Right lung (tissue), 10 donors: ENCODE data around the gene ZNF302. TPM values are rescaled to one million over a fixed set of nuclear protein-coding genes. Genes with fewer than 3 reads are reported as not detected.
A peak's percentile ranks its signal among the peaks of the same experiment; 100 is the strongest.
"Not testable (repeated sequence)": the region's sequence is repeated elsewhere in the genome, so short reads cannot be mapped to it uniquely, and the experiment has no call there.

ENCODE experiments used
- DNase-seq, 2 donors: peaks; one replicate each; pipeline ENCODE4 v3.0.0-alpha.2; 2013
- long read RNA-seq, 8 donors: transcript quantifications; one replicate each; lab custom pipeline, GENCODE V29; 2026
- polyA plus RNA-seq, 5 donors: library from polyadenylated mRNA; unstranded; fragments of 120-200 nt; gene quantifications; one replicate each; pipeline versions ENCODE4 v1.2.1 to v1.2.3, GENCODE V29; 2013; ENCODE audit warnings: inconsistent platforms in 1 of 5, low replicate concordance in 1 of 5; ENCODE audit not compliant: insufficient read length in 5 of 5, insufficient read depth in 1 of 5

ZNF302 gene
- 100 to 1,000 TPM in 1 of 5 donors, 10 to 100 TPM in 4; 63.0 to 111 (median 87.3) TPM for polyA plus RNA-seq
- long read RNA-seq, donor 1, transcript ZNF302-201 (5 exons, 2,590 nt) = major isoform, 13 of 24 reads
- long read RNA-seq, donor 1, transcript ZNF302-203 (5 exons, 2,600 nt) = minor isoform, 7 of 24 reads
- long read RNA-seq, donor 1, partial matches to known transcripts = 0 of 24 reads
- long read RNA-seq, donor 1, other reads (novel, unspliced or antisense) = 0 of 24 reads
- long read RNA-seq, donor 2, transcript ZNF302-201 (5 exons, 2,590 nt) = major isoform, 5 of 8 reads
- long read RNA-seq, donor 2, partial matches to known transcripts = 0 of 8 reads
- long read RNA-seq, donor 2, other reads (novel, unspliced or antisense) = 0 of 8 reads
- long read RNA-seq, donor 3, transcript ZNF302-201 (5 exons, 2,590 nt) = major isoform, 6 of 14 reads
- long read RNA-seq, donor 3, partial matches to known transcripts = 0 of 14 reads
- long read RNA-seq, donor 3, other reads (novel, unspliced or antisense) = 0 of 14 reads
- long read RNA-seq, donor 4, partial matches to known transcripts = 0 of 11 reads
- long read RNA-seq, donor 4, other reads (novel, unspliced or antisense) = 0 of 11 reads
- long read RNA-seq, donor 5, transcript ZNF302-203 (5 exons, 2,600 nt) = major isoform, 5 of 17 reads
- long read RNA-seq, donor 5, partial matches to known transcripts = 0 of 17 reads
- long read RNA-seq, donor 5, other reads (novel, unspliced or antisense) = 0 of 17 reads
- long read RNA-seq, donor 6, transcript ZNF302-203 (5 exons, 2,600 nt) = minor isoform, 6 of 25 reads
- long read RNA-seq, donor 6, transcript ZNF302-201 (5 exons, 2,590 nt) = major isoform, 15 of 25 reads
- long read RNA-seq, donor 6, partial matches to known transcripts = 0 of 25 reads
- long read RNA-seq, donor 6, other reads (novel, unspliced or antisense) = 0 of 25 reads
- long read RNA-seq, donor 7, partial matches to known transcripts = 0 of 10 reads
- long read RNA-seq, donor 7, other reads (novel, unspliced or antisense) = 0 of 10 reads
- long read RNA-seq, donor 8, transcript ZNF302-201 (5 exons, 2,590 nt) = major isoform, 5 of 8 reads
- long read RNA-seq, donor 8, partial matches to known transcripts = 0 of 8 reads
- long read RNA-seq, donor 8, other reads (novel, unspliced or antisense) = 0 of 8 reads

DNA sequence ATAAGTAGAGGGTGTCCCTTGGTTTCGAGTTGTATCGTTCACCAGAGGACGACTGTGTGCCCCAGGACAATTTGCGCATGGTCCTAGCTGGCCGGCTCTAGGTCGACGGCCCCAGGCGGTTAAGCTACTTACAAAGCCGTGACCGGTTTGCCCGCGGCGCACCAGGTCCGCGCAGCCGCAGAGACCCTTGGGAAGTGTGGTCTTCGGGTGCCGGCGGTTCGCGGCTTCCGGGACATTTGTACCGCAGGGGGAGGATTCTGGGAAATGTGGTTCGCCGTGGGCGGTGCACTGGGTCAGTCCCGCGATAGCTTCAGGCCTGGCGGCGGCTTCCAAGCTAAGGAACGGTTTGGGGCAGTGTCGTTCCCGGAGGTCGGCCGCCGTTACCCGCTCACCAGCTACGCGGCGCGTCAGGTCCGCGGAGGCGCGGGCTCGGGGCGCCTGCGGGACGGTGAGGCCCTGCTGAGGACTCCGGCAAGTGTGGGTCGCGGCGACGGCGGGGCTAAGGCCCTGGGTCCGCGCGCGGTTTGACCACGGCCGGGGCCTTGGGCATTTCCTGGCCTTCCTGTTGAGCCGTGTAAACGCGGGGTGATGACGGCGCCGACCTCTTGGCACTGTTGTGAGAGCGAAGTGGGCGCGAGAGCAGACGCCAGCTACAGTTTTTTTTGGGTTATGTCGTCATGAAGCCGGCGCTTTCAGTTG, at the start of gene ZNF302:
TSS of gene ZNF302 (plus strand) at position 293 of the 699 bp plus-strand sequence. CDS start 1,127 bp downstream, outside the sequence.
- peak; percentile 97 to 98 for DNase-seq

- no peak for DNase-seq
Measured at GRCh38 chr19:34633802-34634201, 43.7 kb upstream of the ZNF302 start.

DNA sequence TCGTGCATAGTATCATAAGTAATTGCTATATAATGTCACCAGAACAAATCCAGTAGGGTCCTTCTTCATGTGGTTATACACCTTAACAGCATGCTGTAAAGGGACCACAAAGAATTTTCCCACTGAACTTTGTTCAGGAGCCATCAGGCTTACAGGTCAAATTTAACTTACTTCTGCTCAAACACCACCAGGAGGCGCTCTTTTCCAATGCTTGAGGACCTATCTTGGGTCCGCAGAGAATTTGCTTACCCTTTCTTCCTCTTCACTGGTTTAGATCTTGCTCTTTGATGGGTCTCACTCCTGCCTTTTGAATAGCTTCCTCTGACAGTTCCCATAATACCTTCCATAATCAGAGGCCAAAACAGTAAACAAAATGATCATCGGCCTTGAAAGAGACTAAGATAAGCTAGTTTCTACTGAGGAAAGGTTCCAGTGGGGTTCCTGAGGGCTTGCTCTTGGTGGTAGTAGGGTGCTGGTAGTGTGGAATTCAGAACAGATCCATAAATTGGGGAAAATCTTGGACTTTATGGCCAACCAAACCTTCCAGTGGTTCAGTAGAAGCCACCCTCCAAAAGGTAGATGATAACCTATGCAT, 37.9 kb upstream of the ZNF302 start:
- DNase-seq = peak; percentile 25 to 43

GRCh38 chr19:34642241-34642640, 35.2 kb upstream of the ZNF302 start:
- no peak for DNase-seq

GRCh38 chr19:34644991-34645461, 32.5 kb upstream of the ZNF302 start:
- no peak for DNase-seq

- no peak for DNase-seq
Measured at GRCh38 chr19:34645551-34645950, 31.9 kb upstream of the ZNF302 start.

DNA sequence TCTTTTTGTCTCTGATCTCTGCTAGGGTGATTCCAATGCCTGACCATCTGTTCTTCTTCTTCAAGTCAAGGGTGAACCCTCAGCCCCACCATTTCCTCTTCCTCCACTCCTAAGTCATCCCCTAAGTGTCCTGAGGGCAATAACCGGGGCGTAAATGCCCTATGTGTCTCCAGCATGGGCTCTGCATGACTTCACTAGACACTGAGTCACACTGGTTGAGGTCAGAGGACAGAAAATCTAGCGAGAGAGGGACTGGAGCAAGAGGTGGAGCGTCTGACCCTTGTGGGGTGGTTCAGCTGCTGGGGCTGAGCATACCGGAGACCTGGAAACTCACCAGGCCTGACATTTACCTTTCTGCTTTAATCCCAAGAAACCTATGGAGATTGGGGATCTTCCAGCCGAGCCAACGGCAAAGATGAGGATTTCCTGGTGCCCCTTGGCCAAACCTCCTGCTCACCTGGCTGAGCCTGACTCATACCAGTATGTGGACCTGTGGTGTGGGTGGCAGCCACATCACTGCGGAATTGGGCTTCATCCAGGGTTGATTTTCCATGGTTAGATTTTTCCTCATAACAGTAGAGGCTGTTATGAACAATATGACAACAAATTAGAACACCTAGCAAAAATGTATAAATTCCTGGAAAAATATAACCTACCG, 27.5 kb upstream of the ZNF302 start:
- no peak for DNase-seq

GRCh38 chr19:34651747-34652146, 25.7 kb upstream of the ZNF302 start:
- no peak for DNase-seq

GRCh38 chr19:34654796-34655195, 22.7 kb upstream of the ZNF302 start:
- no peak for DNase-seq

DNA sequence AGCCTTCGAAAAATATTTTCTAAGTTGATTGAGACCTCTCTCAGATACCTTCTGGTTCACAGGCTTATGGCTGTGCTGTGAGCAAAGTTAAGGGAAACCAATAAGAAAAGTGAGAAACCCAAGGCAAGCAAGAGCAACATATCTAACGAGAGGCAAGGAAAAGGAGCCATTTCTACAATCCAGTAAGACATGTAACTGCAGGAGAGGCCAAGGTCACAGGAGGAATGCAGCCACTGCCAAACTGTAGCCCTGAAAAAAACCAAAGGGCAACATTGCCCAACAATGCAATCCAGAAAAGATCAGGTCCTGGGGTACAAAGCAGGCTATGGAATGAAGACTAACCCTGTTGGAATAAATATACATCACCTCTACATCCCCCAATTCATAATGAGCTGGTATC, 21.8 kb upstream of the ZNF302 start:
- DNase-seq = no peak

- DNase-seq = no peak
Measured at GRCh38 chr19:34661357-34661756, 16.1 kb upstream of the ZNF302 start.

DNA sequence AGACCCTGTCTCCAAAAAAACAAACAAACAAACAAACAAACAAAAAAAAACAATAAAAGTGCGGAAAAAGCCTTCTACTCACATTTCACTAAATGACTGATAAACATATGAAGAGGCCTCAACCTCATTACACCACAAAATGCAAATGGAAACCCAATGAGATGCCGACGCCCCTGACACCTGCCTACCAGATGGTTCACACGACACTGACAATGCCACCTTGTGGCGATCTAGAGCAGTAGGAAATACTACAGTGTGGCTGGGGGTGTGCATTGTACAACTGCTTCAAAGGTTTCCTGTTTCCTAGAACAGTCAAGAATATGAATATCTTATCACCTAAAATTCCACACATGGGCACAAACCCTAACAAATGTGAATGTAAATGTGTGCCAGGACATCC, 14.6 kb upstream of the ZNF302 start:
- no peak for DNase-seq

GRCh38 chr19:34664168-34664567, 13.3 kb upstream of the ZNF302 start:
- DNase-seq = no peak

DNA sequence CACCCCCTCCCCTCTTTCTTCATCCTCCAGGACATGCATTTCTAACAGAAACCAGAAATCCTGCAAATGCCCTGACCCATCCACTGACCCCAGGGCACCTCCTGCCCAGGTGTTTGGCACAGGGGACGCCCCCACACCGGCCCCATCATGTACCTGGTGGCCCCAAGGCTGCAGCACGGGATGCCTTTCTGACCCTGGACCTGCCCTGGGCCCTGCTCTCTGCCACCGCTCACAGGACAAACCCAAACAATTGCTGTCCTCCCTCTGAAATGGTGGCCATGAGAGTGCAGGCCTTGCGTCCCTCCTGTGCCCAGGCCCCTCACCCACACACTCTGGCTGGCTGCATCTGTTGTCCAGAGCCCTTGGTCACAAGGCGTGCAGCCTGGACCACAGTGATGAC, 12.6 kb upstream of the ZNF302 start:
- no peak for DNase-seq

- DNase-seq = not testable (repeated sequence)
Measured at GRCh38 chr19:34665275-34665674, 12.2 kb upstream of the ZNF302 start.

DNA sequence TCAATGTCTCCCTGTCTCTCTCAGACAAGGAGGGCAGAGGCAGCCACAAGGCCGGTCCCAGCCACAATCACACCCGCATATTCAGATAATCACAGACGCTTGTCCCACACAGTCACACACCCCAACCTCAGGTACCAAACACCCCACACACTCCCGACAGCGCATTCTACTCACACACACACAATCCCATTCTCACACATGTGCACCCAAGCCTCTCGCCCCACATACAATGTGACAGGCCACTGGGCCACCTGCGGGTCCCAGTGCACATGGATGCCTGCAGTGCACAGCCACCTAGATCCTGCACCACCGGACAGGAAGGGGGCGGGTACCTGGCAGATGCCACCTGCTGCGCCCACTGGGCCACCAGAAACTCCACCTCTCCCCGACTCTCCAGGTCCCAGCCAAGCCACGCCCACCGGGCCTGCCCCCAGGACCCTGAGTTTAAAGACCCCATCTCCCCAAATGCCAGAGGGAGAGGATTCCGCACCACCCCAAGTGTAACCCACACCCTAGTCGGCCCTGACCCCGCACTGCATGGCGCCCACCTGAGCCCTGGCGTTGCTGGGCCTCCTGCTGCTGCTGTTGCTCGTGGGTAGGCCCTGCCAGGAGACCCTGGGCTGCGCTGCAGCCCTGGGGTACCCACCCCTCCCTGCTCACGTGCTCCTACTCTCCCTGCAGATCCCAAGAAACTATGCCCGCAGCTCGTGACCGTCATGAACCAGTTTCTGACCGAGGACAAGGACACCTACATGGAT, 11.1 kb upstream of the ZNF302 start:
- no peak for DNase-seq

DNA sequence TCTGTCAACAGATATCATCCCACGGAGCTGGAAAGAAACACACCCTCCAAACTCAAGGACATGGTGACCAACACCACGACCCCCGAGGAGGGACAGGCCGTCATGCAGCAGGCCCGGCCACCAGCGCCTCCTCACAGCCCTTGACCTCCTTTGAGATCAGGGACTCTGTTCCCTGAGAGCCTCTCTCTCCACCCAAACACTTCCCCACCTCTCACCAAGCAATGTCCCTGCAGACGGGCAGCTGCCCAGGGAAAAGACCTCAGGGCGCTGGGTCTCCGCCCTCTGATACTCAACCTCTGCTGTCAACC, 10.6 kb upstream of the ZNF302 start:
- no peak for DNase-seq

DNA sequence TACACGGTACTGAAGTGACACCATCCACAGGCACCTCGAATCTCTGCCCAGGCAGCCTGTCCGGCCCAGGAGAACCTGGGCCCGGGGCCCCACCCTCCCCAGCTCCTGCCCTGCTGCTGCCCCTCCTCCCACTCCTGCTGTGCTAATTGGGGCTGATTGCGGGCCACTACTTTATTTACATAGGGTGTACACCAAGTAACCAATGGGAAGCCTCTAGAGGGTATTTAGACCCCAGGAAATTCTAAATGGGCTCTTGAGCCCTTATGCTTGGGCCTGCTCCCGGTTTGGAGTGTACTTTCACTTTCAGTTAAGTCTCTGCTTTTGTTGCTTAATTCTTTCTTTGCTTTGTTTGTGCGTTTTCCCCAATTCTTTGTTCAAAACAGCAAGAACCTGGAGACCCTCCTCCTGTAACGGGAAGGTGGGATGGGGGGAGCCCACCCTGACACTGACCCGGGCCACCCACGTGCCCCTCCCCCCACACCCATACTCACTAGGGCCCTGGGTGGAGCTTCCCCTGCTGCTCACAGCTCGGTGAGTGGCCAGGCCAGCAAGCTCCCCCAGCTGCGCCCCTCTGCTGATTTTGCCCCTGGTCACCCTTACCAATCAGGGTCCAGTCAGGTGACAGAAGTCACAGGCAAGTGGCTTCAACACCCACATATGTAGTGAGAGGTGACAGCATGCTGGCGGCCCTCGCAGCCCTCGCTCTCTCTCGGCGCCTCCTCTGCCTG, 10.0 kb upstream of the ZNF302 start:
- DNase-seq = no peak

- not testable (repeated sequence) for DNase-seq
Measured at GRCh38 chr19:34668077-34668689, 9.3 kb upstream of the ZNF302 start.
